Bone marrow (tissue), 2 donors: Measurements from ENCODE around the gene GTF3C1.

Source experiments
- DNase-seq, 2 donors: peaks; one replicate each; lab custom pipeline; 2025; lab: John Stamatoyannopoulos, UW

Gene GTF3C1

GRCh38 chr16:27486760-27487159 is 63.0 kb downstream of the GTF3C1 start:
- no peak for DNase-seq

- no peak for DNase-seq
Observed at GRCh38 chr16:27486344-27486743, 63.4 kb downstream of the GTF3C1 start.

GRCh38 chr16:27485811-27486210 is 63.9 kb downstream of the GTF3C1 start:
- no peak for DNase-seq

GRCh38 chr16:27485126-27485525 is 64.6 kb downstream of the GTF3C1 start:
- no peak for DNase-seq

GRCh38 chr16:27483624-27484023 is 66.1 kb downstream of the GTF3C1 start:
- no peak for DNase-seq

- DNase-seq: no peak
Observed at GRCh38 chr16:27483088-27483437, 66.7 kb downstream of the GTF3C1 start.

GRCh38 chr16:27482397-27483087 is 67.2 kb downstream of the GTF3C1 start:
- DNase-seq: no peak

- DNase-seq: no peak
Observed at GRCh38 chr16:27481282-27481934, 68.3 kb downstream of the GTF3C1 start.

GRCh38 chr16:27480761-27481160 is 69.0 kb downstream of the GTF3C1 start:
- DNase-seq: no peak

GRCh38 chr16:27476240-27476639 is 73.5 kb downstream of the GTF3C1 start:
- no peak for DNase-seq

- DNase-seq: no peak
Observed at GRCh38 chr16:27475561-27475960, 74.2 kb downstream of the GTF3C1 start.

- DNase-seq: no peak
Observed at GRCh38 chr16:27474921-27475320, 74.8 kb downstream of the GTF3C1 start.

GRCh38 chr16:27474041-27474440 is 75.7 kb downstream of the GTF3C1 start:
- DNase-seq: no peak

GRCh38 chr16:27473101-27473900 is 76.4 kb downstream of the GTF3C1 start:
- no peak for DNase-seq

GRCh38 chr16:27472091-27473020 is 77.4 kb downstream of the GTF3C1 start:
- no peak for DNase-seq

GRCh38 chr16:27471661-27472060 is 78.1 kb downstream of the GTF3C1 start:
- no peak for DNase-seq

GRCh38 chr16:27470567-27471431 is 78.9 kb downstream of the GTF3C1 start:
- DNase-seq: no peak

- DNase-seq: no peak
Observed at GRCh38 chr16:27468941-27469531, 80.7 kb downstream of the GTF3C1 start.

GRCh38 chr16:27465483-27465879 is 84.2 kb downstream of the GTF3C1 start:
- DNase-seq: no peak

GRCh38 chr16:27464626-27465482 is 84.9 kb downstream of the GTF3C1 start:
- DNase-seq: no peak
